GM18951 (cell line): ENCODE measurements around the gene ADAM12.

Experiments
- POLR2A ChIP-seq: IDR thresholded peaks from 4 replicates; pipeline ENCODE4 v1.6.1; 2011; ENCODE audit warnings: mild to moderate bottlenecking; ENCODE audit not compliant: insufficient read length, insufficient read depth; ENCODE audit errors: extremely low read depth
- in situ Hi-C: fragments of 300-500 bp; cut with MboI; formaldehyde crosslinking; loops from one replicate; pipeline ENCODE4 v1.12.0; 2022; ENCODE audit warnings: low sequenced_read_pairs, mixed read lengths, inconsistent platforms; ENCODE audit not compliant: unreplicated experiment

Gene ADAM12

GRCh38 chr10:126227762-126228134, 160.5 kb downstream of the ADAM12 start:
- in situ Hi-C loops = no loop called here
- no peak for TF ChIP-seq POLR2A

GRCh38 chr10:126226988-126227761, 161.1 kb downstream of the ADAM12 start:
- no peak for TF ChIP-seq POLR2A
- in situ Hi-C loops = no loop called here

GRCh38 chr10:126226205-126226604, 162.1 kb downstream of the ADAM12 start:
- no peak for TF ChIP-seq POLR2A
- in situ Hi-C loops = no loop called here

DNA sequence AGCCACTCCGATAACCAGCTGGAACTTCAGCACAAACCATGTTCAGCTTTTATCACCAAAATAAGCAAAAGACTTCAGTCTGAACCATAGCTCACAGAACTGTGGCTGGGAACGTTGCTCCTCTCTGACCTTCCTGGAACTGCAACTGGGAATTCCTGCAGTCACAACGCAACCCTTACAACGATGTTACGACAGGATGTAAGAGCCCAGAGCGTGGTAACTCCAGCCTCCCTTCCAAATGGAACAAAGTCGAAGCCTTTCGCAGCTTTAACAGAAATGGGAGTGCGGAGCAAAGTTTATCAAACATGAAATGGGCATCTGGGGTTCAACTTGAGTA, 162.6 kb downstream of the ADAM12 start:
- in situ Hi-C loops = no loop called here
- TF ChIP-seq POLR2A = no peak

- in situ Hi-C loops = no loop called here
- no peak for TF ChIP-seq POLR2A
Observed at GRCh38 chr10:126224967-126225671, 163.2 kb downstream of the ADAM12 start.

DNA sequence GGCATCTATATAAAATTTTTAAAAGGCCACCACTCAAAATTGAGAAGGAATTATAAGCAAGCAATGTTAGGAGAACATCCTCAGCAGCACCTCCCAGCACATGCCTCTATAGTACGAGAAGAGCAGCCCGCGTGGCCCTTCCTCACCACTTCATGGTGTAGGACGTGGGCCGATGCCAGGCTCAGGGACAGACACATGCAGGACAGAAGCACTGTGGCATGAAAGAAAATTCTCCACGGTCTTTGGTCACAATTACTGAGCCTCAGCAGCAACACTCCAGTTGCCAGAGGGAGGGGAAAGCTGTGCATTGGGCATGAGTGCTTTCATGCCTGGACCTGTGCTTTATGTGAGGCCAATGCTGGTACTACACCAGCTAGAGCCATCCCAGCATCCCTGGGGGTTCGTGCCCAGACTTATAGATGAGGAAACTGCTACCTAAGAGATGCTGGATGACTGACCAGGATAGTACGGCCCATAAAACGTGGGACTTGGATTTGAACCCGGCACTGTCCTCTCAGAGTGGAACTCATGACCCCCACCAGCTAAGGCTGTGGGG, 164.7 kb downstream of the ADAM12 start:
- in situ Hi-C loops = no loop called here

GRCh38 chr10:126222736-126223511, 165.4 kb downstream of the ADAM12 start:
- in situ Hi-C loops = no loop called here
- no peak for TF ChIP-seq POLR2A

More for the DNA sequence above, 164.7 kb downstream of the ADAM12 start:
- TF ChIP-seq POLR2A = no peak

DNA sequence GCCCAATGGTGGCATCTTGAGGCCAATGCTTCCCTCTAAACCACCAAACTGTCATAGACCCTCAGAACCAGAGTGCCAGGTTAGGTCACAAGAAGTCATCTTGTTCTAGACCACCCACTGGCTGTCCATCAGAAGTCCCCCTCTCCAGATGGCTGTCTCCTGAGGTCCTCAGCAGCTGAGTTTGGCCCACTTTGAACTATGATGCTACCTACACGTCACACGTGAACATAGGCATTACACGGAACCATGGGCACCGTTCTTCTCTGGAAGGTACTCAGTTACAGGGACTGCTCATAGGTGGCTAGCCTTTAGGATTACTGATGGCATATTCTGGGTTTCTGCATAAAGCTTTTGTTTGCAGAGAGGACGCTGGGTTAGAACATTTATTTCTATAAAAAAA, 166.4 kb downstream of the ADAM12 start:
- in situ Hi-C loops = no loop called here
- TF ChIP-seq POLR2A = no peak

DNA sequence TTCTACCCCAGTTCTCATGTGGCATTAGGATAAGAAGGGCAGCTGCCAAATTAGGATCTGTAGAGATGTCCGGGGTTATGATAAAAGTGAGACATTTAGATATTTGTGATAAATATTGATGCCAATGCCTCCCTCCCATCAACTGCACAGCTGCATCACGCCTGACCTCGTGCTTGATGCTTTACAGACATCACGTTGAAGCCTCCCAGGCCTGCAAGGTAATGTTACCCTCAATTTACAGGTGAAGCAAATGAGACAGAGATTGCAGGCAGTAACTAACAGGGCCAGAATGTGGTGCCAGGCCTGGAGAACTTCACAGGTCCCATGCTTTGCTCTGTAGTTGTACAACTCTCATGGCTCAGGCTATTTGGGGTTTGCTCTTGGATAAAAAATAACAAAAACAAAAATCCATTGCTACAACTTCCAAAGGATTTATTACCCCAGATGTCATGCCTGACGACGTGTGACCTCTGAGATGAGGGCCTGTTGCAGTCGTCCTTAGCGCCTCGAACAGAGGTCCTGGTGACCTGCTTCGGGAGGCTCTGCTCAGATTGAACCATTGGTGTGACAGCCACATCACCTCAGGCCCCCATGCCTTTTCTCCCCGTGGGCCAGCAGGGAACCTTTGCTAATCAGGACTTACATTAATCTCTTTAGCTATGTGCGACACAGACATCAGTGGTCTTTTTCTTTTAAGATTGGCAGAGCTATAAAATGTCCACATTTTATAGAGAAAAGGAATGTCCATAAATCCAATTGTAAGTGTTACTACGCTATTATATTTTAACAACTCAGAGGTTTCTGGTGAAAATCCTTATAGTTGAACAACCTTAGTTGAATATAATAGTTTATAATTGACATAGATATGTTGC, 169.3 kb downstream of the ADAM12 start:
- no peak for TF ChIP-seq POLR2A
- in situ Hi-C loops = no loop called here

GRCh38 chr10:126218174-126218573, 170.1 kb downstream of the ADAM12 start:
- in situ Hi-C loops = no loop called here

DNA sequence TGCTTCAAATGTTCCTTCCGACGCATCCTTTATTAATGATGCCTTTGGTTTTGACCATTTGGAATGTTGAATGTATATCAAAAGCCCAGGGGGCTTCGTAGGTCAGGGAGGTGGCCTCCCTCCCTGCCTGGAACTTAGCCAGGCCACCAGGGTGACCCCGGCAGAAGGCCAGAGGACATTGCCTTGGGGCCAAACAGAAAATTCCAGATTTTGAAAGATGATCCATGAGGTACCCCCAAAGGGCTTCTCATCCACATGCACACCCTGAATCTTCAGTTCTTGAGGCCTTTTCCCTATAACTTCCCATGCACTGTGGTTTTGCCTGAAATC, 171.7 kb downstream of the ADAM12 start:
- TF ChIP-seq POLR2A = no peak
- in situ Hi-C loops = no loop called here

More at GRCh38 chr10:126218174-126218573, 170.1 kb downstream of the ADAM12 start:
- TF ChIP-seq POLR2A = no peak

DNA sequence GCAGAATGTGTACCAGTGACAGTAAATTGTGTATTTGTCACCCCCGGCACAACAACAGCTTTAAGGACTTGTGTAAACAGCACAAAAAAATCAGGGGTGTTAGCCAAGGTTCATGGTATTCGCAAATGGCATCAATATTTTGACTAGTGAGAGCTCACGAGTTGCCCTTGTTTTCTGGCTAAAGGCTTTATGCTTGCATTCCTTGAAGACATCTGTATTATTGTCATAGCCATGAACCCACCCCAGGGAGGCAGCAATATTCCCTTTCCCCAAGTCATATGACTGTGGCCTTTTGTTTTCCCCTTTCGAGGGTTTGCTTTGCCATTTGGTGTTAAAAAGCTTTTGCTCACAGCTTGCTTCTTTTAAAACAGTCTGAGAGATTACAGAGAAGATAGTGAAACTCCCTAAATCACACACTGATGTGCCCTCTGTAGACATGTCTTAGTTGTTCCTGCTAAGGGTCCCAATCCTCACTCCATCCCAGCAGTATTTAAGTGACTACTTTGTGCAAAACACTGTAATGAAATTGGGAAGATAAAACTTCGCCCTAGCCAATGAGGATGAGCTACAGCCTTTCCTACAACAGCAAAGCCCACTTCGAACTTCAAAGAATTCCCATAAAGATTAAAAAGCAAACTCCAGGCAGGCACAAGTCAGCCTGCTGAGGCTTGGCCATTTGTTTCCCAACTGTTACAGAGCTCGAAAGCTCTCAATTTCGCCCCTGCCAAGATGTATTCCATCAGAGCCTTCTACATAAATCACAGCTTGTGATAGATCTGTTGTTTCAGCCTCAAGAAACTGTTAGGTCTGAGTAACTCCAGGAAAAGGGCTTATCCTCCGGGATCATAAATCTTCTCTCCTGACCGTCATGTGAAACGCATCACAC, 172.3 kb downstream of the ADAM12 start:
- in situ Hi-C loops = no loop called here
- no peak for TF ChIP-seq POLR2A
